HG02852 (cell line): ENCODE data around the gene HLA-DPB1.

ENCODE experiments used
- ATAC-seq: cut with Tn5 transposase; IDR thresholded peaks from one replicate; pipeline ENCODE4 v1.9.1; 2021; ENCODE audit warnings: mild to moderate bottlenecking, moderate library complexity; ENCODE audit not compliant: unreplicated experiment

The HLA-DPB1 gene

DNA sequence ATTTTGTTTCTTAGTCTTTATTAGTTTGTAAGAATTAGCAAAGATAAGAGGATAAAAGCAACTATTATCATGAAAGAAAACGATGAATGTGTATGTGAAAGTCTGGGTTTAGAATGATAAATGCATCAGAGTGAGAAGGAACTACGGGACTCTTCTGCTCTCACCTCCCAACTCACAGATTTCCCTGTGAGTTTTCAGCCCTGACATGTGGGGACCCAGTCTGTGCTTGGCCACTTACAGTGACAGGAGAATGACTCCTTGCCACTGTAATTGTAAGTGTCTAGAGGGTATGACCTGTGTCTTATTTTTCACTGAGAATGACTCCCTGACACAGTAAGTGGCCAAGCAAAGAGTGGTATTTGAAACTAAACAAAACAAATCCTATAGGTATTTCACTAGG lies 4.9 kb upstream of the HLA-DPB1 start:
- no peak for ATAC-seq

- ATAC-seq, result no peak
These were observed 4.2 kb upstream of the HLA-DPB1 start for GRCh38 chr6:33071569-33071968.

DNA sequence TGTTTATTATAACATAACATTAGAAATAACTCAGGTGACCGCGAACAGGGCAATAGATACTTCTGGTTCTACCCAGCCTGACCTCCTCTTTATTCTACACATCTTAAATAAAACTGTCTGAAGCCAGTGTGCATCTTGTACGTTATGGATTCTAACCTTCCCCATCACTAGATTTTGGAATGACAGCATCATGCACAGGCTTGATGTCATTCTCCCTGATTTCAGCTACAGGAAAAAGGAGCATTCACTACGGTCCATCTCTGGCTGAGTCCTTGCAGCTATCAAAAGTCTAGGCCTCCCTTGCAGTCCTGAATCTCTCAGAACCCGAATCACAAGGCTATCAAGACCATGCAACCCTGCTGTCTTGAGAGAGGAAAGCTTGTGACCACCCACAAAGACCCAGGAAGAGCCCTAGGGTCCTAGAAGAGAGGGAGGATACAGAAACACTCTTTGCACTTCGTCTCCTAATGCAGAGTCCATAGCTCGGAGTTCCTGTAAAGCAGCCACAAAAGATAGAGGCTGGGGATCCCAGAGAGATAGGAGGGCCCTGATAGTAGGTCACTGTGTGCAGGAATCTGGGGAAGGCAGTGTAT lies 3.2 kb upstream of the HLA-DPB1 start:
- ATAC-seq, result no peak

GRCh38 chr6:33073431-33073871 lies 2.3 kb upstream of the HLA-DPB1 start, which contains the start of gene HLA-DPA1:
Gene HLA-DPA1 (minus strand): TSS chr6:33073649.
- peak; percentile 70 for ATAC-seq

- ATAC-seq, result no peak
These were observed 602 bp upstream of the HLA-DPB1 start for GRCh38 chr6:33075208-33075567.

DNA sequence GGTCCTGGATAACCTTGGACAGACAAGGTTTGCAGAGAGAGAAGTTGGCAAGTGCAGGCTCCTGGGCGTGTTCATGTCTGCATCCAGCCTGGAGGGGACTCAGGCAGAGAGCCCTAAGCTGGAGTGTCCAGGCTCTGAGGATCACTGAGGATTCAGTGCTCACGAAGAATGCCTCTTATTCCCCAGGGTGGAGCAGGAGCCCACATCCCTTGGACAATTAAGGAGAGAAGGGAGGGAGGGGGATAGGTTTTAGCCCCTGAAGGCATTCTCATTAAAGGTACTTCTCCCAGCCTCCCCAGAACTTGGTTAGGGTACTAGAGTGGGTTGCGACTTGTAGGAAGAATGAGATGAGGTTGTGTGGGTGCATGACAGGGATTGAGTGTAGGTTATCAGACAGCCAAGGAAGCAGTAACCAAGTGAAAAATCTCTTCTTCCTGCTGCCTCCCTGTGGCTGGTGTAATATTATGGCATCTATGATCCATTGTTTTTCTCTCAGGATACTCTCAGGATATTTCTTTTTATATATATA lies 680 bp downstream of the HLA-DPB1 start:
- no peak for ATAC-seq

DNA sequence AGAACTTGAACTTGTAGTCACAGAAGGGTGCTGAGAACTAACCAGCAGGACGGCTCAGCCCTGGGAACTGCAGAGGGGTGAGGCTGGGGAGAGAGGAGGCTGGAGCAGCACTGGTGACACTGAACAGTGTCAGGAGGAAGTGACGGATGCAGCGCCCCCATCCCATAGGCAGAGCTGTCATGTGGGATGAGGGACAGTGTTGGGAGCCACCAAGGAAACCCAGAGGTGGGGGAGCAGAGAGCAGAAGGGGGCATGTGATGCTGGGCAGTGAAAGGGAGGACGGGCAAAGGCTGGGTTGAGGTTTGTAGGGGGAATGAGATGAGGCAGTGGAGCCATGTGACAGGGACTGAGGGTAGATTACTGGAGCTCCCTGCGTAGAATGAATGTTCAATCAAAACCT lies 2.1 kb downstream of the HLA-DPB1 start:
- ATAC-seq, result no peak

- ATAC-seq, result no peak
These were observed 2.7 kb downstream of the HLA-DPB1 start for GRCh38 chr6:33078442-33078841.

DNA sequence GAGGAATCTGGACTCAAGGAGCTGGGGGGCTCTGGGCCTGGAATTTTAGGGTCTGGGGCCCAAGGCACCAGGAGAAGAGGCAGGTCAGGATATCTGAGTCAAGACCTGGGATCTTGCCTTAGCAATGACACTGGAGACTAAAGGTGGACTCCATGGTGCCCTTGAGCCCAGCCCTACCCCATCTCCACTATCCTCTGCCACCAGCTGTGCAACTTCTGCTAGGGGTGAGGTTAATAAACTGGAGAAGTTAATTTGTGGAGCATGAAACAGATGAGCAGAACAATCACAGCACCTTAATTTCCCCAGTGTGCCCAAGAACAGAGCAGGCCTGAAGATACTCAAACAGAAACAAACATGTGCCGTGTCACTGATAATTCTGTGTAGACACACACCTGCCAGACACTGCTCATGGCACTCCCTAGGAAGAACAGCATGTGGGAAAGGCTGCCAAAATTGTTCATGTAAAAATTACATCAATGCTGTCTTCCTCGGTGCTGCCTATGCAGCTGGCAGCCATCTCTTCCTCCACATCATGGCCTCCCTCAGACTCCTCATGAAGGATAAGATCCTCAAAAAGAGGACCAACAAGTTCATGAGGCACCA lies 3.2 kb downstream of the HLA-DPB1 start:
- no peak for ATAC-seq

DNA sequence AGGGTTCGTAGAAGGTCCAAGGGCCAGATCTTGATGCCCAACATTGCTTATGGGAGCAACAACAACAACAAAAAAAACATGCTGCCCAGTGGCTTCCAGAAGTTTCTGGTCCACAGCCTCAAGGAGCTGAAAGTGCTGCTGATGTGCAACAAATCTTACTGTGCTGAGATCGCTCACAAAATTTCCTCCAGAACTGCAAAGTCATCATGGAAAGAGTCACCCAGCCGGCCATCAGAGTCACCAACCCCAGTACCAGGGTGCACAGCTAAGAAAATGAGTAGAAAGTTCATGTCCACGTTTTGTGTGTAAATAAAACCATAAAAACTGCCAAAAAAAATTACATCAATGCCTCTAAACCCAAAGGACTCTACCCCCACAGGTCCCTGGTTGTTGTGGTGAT lies 3.8 kb downstream of the HLA-DPB1 start:
- ATAC-seq, result no peak

DNA sequence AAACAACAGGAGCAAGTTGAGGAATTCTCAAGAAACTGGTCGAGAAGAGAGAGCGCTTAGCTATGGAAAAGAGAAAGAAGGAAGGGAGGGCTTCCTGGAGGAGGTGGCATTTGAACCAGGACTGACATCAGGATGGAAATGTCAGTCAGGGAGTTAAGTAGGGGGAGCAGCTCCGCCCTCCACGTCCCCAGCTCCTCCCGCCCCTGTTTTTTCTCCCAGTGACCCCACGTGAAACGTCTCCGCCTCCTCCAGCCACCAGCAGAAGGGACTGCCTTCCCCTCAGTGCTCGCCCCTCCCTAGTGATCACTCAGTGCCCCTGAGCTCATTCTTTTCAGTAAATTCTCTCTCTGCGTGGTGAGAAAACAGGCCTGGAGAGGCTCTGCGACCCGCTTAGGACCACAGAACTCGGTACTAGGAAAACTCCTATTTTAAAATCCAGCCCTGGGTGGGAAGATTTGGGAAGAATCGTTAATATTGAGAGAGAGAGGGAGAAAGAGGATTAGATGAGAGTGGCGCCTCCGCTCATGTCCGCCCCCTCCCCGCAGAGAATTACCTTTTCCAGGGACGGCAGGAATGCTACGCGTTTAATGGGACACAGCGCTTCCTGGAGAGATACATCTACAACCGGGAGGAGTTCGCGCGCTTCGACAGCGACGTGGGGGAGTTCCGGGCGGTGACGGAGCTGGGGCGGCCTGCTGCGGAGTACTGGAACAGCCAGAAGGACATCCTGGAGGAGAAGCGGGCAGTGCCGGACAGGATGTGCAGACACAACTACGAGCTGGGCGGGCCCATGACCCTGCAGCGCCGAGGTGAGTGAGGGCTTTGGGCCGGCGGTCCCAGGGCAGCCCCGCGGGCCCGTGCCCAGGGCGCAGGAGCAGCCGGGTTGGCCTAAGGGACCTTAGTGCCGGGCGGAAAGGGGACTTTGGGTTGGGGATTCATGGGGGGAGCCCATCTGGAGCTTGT lies 4.6 kb downstream of the HLA-DPB1 start:
- no peak for ATAC-seq

DNA sequence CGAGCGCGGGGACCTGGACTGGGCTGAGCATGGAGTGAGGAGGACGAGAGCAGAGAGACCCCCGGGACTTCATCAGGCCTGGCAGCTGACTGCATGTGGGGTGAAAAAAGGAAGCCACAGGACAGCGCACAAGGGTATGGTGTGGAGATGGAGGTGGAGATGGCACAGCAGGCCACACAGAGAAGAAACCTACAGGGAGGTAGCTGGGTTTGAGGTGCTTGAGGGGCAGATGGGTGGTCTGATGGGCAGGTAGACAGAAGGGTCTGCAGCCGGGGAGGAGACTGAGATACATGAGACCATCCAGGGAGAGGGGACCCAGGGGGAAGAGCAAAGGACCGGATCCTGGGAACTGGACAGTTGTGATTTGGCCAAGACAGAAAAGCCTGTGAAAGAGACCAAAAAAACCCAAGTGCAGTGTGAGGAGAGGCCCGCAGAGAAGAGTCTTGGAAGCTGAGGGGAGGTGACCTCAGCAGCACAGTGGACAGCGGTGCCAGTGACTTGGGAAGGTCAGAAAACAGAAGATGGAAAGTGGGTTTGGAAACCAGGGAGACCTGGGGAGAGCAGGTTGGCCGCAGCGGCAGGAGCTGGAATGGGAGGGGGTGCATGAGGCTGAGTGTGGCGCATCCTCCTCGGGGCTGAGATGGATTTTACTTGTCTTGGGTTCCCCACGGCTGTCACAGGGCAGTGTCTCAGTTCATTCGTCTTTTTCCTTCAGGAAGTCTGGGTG lies 5.5 kb downstream of the HLA-DPB1 start:
- no peak for ATAC-seq

GRCh38 chr6:33082702-33083101 lies 6.9 kb downstream of the HLA-DPB1 start:
- no peak for ATAC-seq

DNA sequence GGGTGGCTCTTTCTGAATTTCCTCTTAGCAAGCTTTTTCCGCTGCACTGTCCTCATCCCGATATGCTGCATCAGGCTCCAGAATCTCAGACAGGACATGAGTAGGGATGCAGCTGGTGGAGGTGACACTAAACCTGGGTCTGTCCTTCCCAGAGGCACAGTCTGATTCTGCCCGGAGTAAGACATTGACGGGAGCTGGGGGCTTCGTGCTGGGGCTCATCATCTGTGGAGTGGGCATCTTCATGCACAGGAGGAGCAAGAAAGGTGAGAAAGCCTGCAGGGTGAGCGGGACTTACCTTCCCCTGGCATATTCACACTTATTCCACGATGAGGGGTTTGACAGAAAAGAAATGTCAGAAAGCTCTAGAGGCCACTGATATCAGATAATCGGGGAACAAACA lies 9.8 kb downstream of the HLA-DPB1 start:
- ATAC-seq, result no peak

- ATAC-seq, result no peak
These were observed 12.6 kb downstream of the HLA-DPB1 start for GRCh38 chr6:33088258-33088930.

DNA sequence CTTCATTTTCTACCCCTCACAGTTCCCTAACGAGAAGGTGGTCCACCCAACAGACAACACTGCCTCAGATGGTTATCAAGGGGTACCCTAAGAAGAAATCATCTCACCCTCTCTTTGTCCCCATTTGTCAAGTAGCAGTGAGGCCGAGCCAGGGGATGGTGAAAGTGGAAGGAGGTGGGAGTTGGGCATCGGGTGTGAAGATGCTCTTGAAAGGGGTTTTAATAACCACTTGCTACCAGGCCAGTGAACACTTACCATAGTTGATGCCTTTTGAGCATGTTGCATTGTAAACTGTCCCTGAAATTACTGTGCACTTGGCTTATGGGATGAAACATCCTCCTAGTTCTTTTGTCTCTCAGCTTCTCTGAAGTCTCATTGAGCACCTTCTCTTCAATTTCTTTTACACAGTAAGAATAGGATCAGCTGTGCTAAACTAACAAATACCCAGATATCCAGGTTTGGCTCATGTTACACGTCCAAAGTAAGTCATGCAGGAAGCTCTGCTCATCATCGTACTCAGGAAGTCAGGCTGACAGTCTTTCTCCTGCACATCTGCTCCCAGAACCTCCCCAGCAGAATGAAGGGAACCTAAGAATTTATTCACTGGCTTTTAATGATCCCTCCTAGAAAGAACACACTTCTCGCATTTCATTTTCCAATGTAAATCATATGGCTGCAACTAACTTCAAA lies 13.3 kb downstream of the HLA-DPB1 start:
- no peak for ATAC-seq

GRCh38 chr6:33091957-33092356 lies 16.2 kb downstream of the HLA-DPB1 start:
- no peak for ATAC-seq

DNA sequence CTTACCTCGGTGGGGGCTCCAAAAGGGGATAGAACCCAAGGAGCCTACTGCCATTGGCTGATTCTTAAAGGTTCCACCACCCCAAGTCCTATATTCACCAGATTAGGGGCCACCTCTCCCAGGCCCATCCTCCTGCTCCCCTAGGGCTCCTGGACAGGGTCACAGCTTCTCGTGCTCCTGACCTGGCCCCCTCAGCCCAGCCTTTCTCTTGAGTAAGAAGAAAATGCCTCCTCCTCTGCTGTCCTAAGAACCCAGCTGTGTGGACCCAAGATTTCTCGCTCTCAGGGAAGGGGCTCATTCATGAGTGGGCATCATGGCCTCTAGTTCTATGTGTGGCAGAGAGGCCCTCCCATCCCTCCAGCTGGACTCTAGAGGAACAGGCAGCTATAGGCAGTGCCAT lies 16.6 kb downstream of the HLA-DPB1 start:
- ATAC-seq, result no peak

- no peak for ATAC-seq
These were observed 18.1 kb downstream of the HLA-DPB1 start for GRCh38 chr6:33093855-33094254.

DNA sequence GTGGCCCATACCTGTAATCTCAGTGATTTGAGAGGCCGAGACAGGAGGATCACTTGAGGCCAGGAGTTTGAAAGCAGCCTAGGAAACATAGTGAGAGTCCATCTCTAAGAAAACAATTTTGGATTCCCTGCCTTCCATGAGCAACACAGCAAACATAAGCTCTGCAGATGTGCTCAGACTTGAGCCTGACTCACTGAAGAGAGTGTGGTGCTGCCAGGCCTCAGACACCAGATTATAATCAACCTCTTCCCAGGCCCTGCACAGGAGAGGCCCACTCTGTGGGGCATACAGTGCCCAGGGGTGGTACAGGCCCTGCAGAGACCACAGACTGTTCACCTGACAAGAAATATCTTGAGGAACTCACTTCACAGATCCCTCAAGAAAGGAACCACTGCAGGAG lies 19.9 kb downstream of the HLA-DPB1 start:
- ATAC-seq, result no peak
